ENCODE data around the gene FOXK2.
"Not testable (repeated sequence)": the region's sequence is repeated elsewhere in the genome, so short reads cannot be mapped to it uniquely, and the experiment has no call there.

The FOXK2 gene

GRCh38 chr17:82570277-82570676 lies 50.7 kb downstream of the FOXK2 start:
- Histone ChIP-seq H3K9me3 (ENCODE audit: control insufficient read depth, low read length) (no peaks in the 10 kb centered on the region), H3K4me1 (ENCODE audit: control insufficient read depth, insufficient read depth, low read length, poor library complexity, severe bottlenecking) (no peaks in the 10 kb centered on the region), H3K27me3 (replicated peaks; ENCODE audit: control insufficient read depth, insufficient read depth, low read length, poor library complexity, severe bottlenecking) (no peaks in the 10 kb centered on the region), H3K4me3 (ENCODE audit: insufficient read depth, low read depth, low read length, poor library complexity, severe bottlenecking) (no peak overlapping the region), H3K36me3 (ENCODE audit: control insufficient read depth, insufficient read depth, low read length) (peaks cover 72% of the 10 kb centered on the region), H3K27ac (ENCODE audit: insufficient read depth, low read length, poor library complexity, severe bottlenecking) (no peak overlapping the region)
- DNase-seq = no peak

DNA sequence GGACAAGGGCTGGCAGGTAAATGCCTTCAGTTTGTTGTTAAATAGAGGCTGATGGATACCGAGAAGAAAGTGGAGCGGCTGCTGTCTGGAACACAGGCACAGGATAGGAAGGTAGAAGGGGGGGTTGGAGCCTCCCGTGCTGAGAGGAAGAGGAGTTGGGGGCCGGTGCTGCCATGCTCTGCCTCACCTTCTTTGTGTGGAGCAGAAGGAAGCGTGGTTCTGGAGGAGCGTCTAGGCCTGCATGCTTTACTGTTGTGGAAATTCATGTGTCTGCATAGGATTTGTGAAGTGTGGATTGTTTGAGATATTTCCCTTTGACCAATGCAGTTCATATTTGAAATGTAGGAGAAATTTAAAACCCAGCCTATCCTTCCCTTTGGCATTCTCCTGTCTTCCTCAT lies 52.3 kb downstream of the FOXK2 start:
- Histone ChIP-seq H3K36me3 (ENCODE audit: control insufficient read depth, insufficient read depth, low read length) (peaks cover 68% of the 10 kb centered on the region), H3K9me3 (ENCODE audit: control insufficient read depth, low read length) (no peaks in the 10 kb centered on the region), H3K27ac (ENCODE audit: insufficient read depth, low read length, poor library complexity, severe bottlenecking) (no peak overlapping the region), H3K4me3 (ENCODE audit: insufficient read depth, low read depth, low read length, poor library complexity, severe bottlenecking) (no peak overlapping the region), H3K4me1 (ENCODE audit: control insufficient read depth, insufficient read depth, low read length, poor library complexity, severe bottlenecking) (no peaks in the 10 kb centered on the region), H3K27me3 (replicated peaks; ENCODE audit: control insufficient read depth, insufficient read depth, low read length, poor library complexity, severe bottlenecking) (no peaks in the 10 kb centered on the region)
- no peak for DNase-seq

- DNase-seq = no peak
- Histone ChIP-seq H3K9me3 (ENCODE audit: control insufficient read depth, low read length) (no peaks in the 10 kb centered on the region), H3K4me3 (ENCODE audit: insufficient read depth, low read depth, low read length, poor library complexity, severe bottlenecking) (no peak overlapping the region), H3K36me3 (ENCODE audit: control insufficient read depth, insufficient read depth, low read length) (peaks cover 61% of the 10 kb centered on the region), H3K4me1 (ENCODE audit: control insufficient read depth, insufficient read depth, low read length, poor library complexity, severe bottlenecking) (no peaks in the 10 kb centered on the region), H3K27ac (ENCODE audit: insufficient read depth, low read length, poor library complexity, severe bottlenecking) (no peak overlapping the region), H3K27me3 (replicated peaks; ENCODE audit: control insufficient read depth, insufficient read depth, low read length, poor library complexity, severe bottlenecking) (no peaks in the 10 kb centered on the region)
These were observed 54.5 kb downstream of the FOXK2 start for GRCh38 chr17:82574041-82574440.

DNA sequence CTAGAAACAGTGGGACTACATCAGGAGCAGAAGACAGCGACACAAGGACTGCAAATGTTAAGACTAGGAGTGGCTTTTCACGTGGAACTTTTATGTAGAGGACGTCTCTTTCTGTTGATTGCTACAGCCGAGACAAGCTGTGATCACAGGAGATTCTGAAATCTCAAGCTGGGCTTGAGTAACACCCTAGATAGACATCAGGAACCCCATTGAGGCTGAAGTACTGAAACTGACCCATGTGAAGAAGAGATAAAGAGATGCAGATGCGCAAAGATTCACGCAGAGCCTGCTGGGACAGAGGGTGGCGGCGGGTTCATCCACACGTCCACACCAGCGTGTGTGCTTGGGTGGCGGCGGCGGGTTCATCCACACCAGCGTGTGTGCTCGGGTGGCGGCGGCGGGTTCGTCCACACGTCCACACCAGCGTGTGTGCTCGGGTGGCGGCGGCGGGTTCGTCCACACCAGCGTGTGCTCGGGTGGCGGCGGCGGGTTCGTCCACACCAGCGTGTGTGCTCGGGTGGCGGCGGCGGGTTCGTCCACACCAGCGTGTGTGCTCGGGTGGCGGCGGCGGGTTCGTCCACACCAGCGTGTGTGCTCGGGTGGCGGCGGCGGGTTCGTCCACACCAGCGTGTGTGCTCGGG lies 56.2 kb downstream of the FOXK2 start:
- not testable (repeated sequence) for DNase-seq; H3K4me3 ChIP-seq (ENCODE audit: insufficient read depth, low read depth, low read length, poor library complexity, severe bottlenecking); H3K9me3 ChIP-seq (ENCODE audit: control insufficient read depth, low read length); H3K4me1 ChIP-seq (ENCODE audit: control insufficient read depth, insufficient read depth, low read length, poor library complexity, severe bottlenecking); H3K27ac ChIP-seq (ENCODE audit: insufficient read depth, low read length, poor library complexity, severe bottlenecking); H3K27me3 ChIP-seq (replicated peaks; ENCODE audit: control insufficient read depth, insufficient read depth, low read length, poor library complexity, severe bottlenecking)
- peaks cover 50% of the 10 kb centered on the region for H3K36me3 ChIP-seq (ENCODE audit: control insufficient read depth, insufficient read depth, low read length)

GRCh38 chr17:82577300-82577699 lies 57.8 kb downstream of the FOXK2 start:
- no peak for DNase-seq
- peaks cover 39% of the 10 kb centered on the region for H3K36me3 ChIP-seq (ENCODE audit: control insufficient read depth, insufficient read depth, low read length)
- no peaks in the 10 kb centered on the region for H3K27me3 ChIP-seq (replicated peaks; ENCODE audit: control insufficient read depth, insufficient read depth, low read length, poor library complexity, severe bottlenecking)

DNA sequence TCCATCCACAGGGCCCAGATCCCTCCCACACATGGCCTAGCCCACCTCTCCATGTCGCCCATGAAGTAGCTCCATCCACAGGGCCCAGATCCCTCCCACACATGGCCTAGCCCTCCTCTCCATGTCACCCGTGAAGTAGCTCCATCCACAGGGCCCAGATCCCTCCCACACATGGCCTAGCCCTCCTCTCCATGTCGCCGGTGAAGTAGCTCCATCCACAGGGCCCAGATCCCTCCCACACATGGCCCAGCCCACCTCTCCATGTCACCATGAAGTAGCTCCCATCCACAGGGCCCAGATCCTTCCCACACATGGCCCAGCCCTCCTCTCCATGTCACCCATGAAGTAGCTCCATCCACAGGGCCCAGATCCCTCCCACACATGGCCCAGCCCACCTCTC lies 60.4 kb downstream of the FOXK2 start:
- not testable (repeated sequence) for H3K4me1 ChIP-seq (ENCODE audit: control insufficient read depth, insufficient read depth, low read length, poor library complexity, severe bottlenecking); H3K4me3 ChIP-seq (ENCODE audit: insufficient read depth, low read depth, low read length, poor library complexity, severe bottlenecking); H3K9me3 ChIP-seq (ENCODE audit: control insufficient read depth, low read length); H3K27me3 ChIP-seq (replicated peaks; ENCODE audit: control insufficient read depth, insufficient read depth, low read length, poor library complexity, severe bottlenecking); DNase-seq; H3K27ac ChIP-seq (ENCODE audit: insufficient read depth, low read length, poor library complexity, severe bottlenecking)
- H3K36me3 ChIP-seq (ENCODE audit: control insufficient read depth, insufficient read depth, low read length) = peaks cover 28% of the 10 kb centered on the region

More at GRCh38 chr17:82577300-82577699, 57.8 kb downstream of the FOXK2 start:
- Histone ChIP-seq H3K4me1 (ENCODE audit: control insufficient read depth, insufficient read depth, low read length, poor library complexity, severe bottlenecking) (no peaks in the 10 kb centered on the region), H3K4me3 (ENCODE audit: insufficient read depth, low read depth, low read length, poor library complexity, severe bottlenecking) (no peak overlapping the region), H3K27ac (ENCODE audit: insufficient read depth, low read length, poor library complexity, severe bottlenecking) (no peak overlapping the region), H3K9me3 (ENCODE audit: control insufficient read depth, low read length) (no peaks in the 10 kb centered on the region)

- DNase-seq = no peak
- no peak overlapping the region for H3K27ac ChIP-seq (ENCODE audit: insufficient read depth, low read length, poor library complexity, severe bottlenecking)
- H3K4me1 ChIP-seq (ENCODE audit: control insufficient read depth, insufficient read depth, low read length, poor library complexity, severe bottlenecking) = no peaks in the 10 kb centered on the region
- H3K36me3 ChIP-seq (ENCODE audit: control insufficient read depth, insufficient read depth, low read length) = peaks cover 27% of the 10 kb centered on the region
- no peak overlapping the region for H3K4me3 ChIP-seq (ENCODE audit: insufficient read depth, low read depth, low read length, poor library complexity, severe bottlenecking)
- no peaks in the 10 kb centered on the region for H3K9me3 ChIP-seq (ENCODE audit: control insufficient read depth, low read length)
- no peaks in the 10 kb centered on the region for H3K27me3 ChIP-seq (replicated peaks; ENCODE audit: control insufficient read depth, insufficient read depth, low read length, poor library complexity, severe bottlenecking)
These were observed 62.7 kb downstream of the FOXK2 start for GRCh38 chr17:82582213-82582612.

- no peak for DNase-seq
- Histone ChIP-seq H3K4me1 (ENCODE audit: control insufficient read depth, insufficient read depth, low read length, poor library complexity, severe bottlenecking) (no peaks in the 10 kb centered on the region), H3K9me3 (ENCODE audit: control insufficient read depth, low read length) (no peaks in the 10 kb centered on the region), H3K27me3 (replicated peaks; ENCODE audit: control insufficient read depth, insufficient read depth, low read length, poor library complexity, severe bottlenecking) (no peaks in the 10 kb centered on the region), H3K4me3 (ENCODE audit: insufficient read depth, low read depth, low read length, poor library complexity, severe bottlenecking) (no peak overlapping the region), H3K36me3 (ENCODE audit: control insufficient read depth, insufficient read depth, low read length) (peaks cover 30% of the 10 kb centered on the region), H3K27ac (ENCODE audit: insufficient read depth, low read length, poor library complexity, severe bottlenecking) (no peak overlapping the region)
These were observed 63.2 kb downstream of the FOXK2 start for GRCh38 chr17:82582709-82583108.

GRCh38 chr17:82583720-82584234 lies 64.2 kb downstream of the FOXK2 start:
- DNase-seq = peak in 1 of 3 donors; percentile 20
- no peaks in the 10 kb centered on the region for H3K4me1 ChIP-seq (ENCODE audit: control insufficient read depth, insufficient read depth, low read length, poor library complexity, severe bottlenecking)
- H3K9me3 ChIP-seq (ENCODE audit: control insufficient read depth, low read length) = no peaks in the 10 kb centered on the region
- no peak overlapping the region for H3K4me3 ChIP-seq (ENCODE audit: insufficient read depth, low read depth, low read length, poor library complexity, severe bottlenecking)
- no peak overlapping the region for H3K27ac ChIP-seq (ENCODE audit: insufficient read depth, low read length, poor library complexity, severe bottlenecking)
- H3K27me3 ChIP-seq (replicated peaks; ENCODE audit: control insufficient read depth, insufficient read depth, low read length, poor library complexity, severe bottlenecking) = no peaks in the 10 kb centered on the region
- peaks cover 28% of the 10 kb centered on the region for H3K36me3 ChIP-seq (ENCODE audit: control insufficient read depth, insufficient read depth, low read length)

- H3K27me3 ChIP-seq (replicated peaks; ENCODE audit: control insufficient read depth, insufficient read depth, low read length, poor library complexity, severe bottlenecking); H3K4me3 ChIP-seq (ENCODE audit: insufficient read depth, low read depth, low read length, poor library complexity, severe bottlenecking); H3K4me1 ChIP-seq (ENCODE audit: control insufficient read depth, insufficient read depth, low read length, poor library complexity, severe bottlenecking); H3K9me3 ChIP-seq (ENCODE audit: control insufficient read depth, low read length); H3K27ac ChIP-seq (ENCODE audit: insufficient read depth, low read length, poor library complexity, severe bottlenecking); DNase-seq: not testable (repeated sequence)
- peaks cover 25% of the 10 kb centered on the region for H3K36me3 ChIP-seq (ENCODE audit: control insufficient read depth, insufficient read depth, low read length)
These were observed 66.5 kb downstream of the FOXK2 start for GRCh38 chr17:82585935-82586575.
